IPS-18c (cell line): ENCODE measurements around the gene LYZ.
"Not testable (repeated sequence)": the region's sequence is repeated elsewhere in the genome, so short reads cannot be mapped to it uniquely, and the experiment has no call there.

Experiments
- H3K4me3 ChIP-seq: 2 replicates; pipeline ENCODE4 v1.7.0; 2013; ENCODE audit warnings: low read depth, mild to moderate bottlenecking, low read length, moderate library complexity; ENCODE audit not compliant: insufficient read depth
- H3K9me3 ChIP-seq: one replicate; pipeline ENCODE4 v1.6.1; 2013; ENCODE audit warnings: mild to moderate bottlenecking, low read length, moderate library complexity; ENCODE audit not compliant: control insufficient read depth, insufficient read depth

The LYZ gene

DNA sequence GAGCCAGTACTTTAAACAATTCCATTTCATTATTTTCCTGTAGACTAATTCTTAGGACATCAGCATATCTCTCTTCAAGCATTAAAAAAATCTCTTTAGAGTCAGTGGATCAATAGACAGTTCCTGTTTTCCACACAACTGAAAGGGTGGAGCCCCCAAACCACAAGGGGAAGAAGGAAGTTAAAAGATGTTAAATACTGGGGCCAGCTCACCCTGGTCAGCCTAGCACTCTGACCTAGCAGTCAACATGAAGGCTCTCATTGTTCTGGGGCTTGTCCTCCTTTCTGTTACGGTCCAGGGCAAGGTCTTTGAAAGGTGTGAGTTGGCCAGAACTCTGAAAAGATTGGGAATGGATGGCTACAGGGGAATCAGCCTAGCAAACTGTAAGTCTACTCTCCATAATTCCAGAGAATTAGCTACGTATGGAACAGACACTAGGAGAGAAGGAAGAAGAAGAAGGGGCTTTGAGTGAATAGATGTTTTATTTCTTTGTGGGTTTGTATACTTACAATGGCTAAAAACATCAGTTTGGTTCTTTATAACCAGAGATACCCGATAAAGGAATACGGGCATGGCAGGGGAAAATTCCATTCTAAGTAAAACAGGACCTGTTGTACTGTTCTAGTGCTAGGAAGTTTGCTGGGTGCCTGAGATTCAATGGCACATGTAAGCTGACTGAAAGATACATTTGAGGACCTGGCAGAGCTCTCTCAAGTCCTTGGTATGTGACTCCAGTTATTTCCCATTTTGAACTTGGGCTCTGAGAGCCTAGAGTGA, at the start of gene LYZ:
Gene LYZ, plus strand, starts transcription at position 220 of the 777 bp plus-strand sequence. Its CDS starts 28 bp downstream, at position 248.
- no peak within 1 kb of the TSS for H3K4me3 ChIP-seq
- H3K9me3 ChIP-seq = no peaks in the 10 kb centered on the region

DNA sequence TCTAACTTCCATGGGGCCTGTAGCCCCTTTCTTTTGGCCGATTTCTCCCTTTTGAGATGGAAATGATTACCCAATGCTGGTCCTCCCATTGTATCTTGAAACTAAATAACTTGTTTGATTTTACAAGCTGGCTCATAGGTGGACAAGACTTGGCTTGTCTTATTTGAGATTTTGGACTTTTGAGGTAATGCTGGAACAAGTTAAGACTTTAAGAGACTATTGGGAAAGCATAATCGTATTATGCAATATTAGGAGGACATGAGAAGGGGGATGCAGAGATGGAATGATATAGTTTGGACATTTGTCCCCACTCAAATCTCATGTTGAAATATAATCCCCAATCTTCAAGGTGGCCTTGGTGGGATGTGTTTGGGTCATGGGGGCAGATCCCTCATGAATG, 49.2 kb upstream of the LYZ start:
- Histone ChIP-seq H3K4me3 (no peak overlapping the region), H3K9me3 (no peaks in the 10 kb centered on the region)

- Histone ChIP-seq H3K4me3 (no peak overlapping the region), H3K9me3 (no peaks in the 10 kb centered on the region)
Observed at GRCh38 chr12:69304284-69304683, 43.9 kb upstream of the LYZ start.

DNA sequence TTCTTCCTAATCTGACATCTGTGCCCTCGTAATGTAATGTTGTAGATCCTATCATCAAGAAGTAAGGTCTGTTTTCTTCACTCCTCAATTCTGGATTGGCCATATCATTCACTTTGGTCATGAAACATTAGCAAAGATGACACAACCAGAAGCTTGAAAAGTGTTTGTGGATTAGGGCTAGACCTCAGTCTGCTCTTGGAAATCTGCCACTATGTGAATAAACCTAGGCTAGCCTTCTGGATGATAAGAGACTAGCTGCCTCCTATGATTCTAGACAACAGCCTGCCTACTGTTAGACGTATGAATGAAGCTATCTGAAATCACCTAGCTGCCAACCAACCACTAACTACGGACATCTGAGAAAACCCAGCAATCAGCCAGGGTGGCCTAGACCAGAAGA, 38.7 kb upstream of the LYZ start:
- H3K9me3 ChIP-seq = no peaks in the 10 kb centered on the region
- H3K4me3 ChIP-seq = no peak overlapping the region

GRCh38 chr12:69313209-69313608, 35.0 kb upstream of the LYZ start:
- H3K9me3 ChIP-seq = peaks cover 8% of the 10 kb centered on the region
- no peak overlapping the region for H3K4me3 ChIP-seq

DNA sequence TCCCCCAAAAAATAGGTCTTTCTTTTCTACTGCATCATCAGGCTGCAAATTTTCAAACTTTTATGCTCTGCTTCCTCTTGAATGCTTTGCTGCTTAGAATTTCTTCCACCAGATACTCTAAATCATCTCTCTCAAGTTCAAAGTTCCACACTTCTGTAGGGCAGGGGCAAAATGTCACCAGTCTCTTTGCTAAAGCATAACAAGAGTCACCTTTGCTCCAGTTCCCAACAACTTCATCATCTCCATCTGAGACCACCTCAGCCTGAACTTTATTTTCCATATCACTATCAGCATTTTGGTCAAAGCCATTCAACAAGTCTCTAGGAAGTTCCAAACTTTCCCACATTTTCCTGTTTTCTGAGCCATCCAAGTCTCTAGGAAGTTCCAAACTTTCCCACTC, 31.4 kb upstream of the LYZ start:
- not testable (repeated sequence) for H3K4me3 ChIP-seq, H3K9me3 ChIP-seq

GRCh38 chr12:69317233-69317632, 30.9 kb upstream of the LYZ start:
- not testable (repeated sequence) for H3K9me3 ChIP-seq

DNA sequence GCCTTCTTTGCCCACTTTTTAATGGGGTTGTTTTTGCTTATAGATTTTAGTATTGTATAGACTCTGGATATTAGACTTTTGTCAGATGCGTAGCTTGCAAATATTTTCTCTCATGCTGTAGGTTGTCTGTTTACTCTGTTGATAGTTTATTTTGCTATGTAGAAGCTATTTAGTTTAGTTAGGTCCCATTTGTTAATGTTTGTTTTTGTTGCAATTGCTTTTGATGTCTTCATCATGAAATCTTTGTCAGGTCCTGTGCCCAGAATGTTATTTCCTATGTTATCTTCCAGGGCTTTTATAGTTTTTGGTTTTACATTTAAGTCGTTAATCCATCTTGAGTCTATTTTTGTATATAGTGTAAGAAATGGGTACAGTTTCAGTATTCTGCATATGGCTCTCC, 30.0 kb upstream of the LYZ start:
- Histone ChIP-seq H3K4me3 (no peak overlapping the region), H3K9me3 (peaks cover 8% of the 10 kb centered on the region)

More at GRCh38 chr12:69317233-69317632, 30.9 kb upstream of the LYZ start:
- not testable (repeated sequence) for H3K4me3 ChIP-seq

DNA sequence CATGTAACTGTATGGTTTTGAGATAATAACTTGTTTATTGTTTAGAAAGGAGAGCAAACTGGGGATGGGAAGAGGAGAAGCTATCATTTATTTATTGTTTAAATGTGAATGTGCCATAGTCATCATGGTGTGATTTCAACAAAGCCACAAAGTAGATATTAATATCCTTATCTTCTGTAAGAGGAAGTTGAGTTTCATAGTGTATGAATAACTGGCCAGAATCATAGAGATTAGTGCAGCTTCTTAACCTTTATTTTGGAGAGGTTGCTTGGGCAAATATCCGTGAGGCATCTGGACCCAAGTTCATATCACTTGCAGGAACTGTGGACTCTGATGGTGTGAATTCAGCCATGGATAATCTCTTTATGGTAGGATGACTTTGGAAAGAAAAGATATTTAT, 26.8 kb upstream of the LYZ start:
- Histone ChIP-seq H3K4me3 (no peak overlapping the region), H3K9me3 (peaks cover 6% of the 10 kb centered on the region)

DNA sequence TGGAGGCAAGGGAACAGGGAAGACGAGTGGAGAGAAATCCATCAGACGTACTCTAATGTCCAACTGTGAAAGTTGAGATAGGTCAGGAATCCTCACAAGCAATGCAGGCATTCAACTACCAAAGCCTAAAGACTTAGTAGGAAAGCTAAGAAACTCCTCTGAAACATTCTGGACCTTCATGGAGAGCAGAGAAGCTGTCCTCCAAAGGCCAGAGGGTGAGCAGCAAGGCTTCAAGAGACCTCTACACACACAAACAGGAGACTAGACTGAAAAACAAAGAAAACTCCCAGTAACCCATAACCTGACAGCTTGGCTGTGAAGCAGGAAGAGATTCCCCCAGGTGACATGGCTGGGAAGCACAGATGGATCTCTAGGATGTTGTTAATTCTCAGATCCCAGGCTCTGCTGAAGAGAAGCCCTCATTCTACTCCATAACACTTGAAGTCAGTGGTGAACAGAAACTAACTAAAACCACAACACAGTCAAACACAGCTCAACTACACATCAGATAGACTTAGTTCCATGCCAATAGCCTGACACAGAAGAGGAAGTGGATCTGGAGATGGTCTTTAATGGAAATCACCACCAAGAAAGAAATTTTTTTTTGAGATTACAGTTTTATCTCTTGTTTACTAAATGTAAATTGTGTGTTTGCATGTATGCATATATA, 23.2 kb upstream of the LYZ start:
- Histone ChIP-seq H3K4me3 (no peak overlapping the region), H3K9me3 (no peaks in the 10 kb centered on the region)

GRCh38 chr12:69328426-69328825, 19.8 kb upstream of the LYZ start:
- no peak overlapping the region for H3K4me3 ChIP-seq
- H3K9me3 ChIP-seq = no peaks in the 10 kb centered on the region

- H3K4me3 ChIP-seq = no peak overlapping the region
- no peaks in the 10 kb centered on the region for H3K9me3 ChIP-seq
Observed at GRCh38 chr12:69329669-69330428, 18.3 kb upstream of the LYZ start.

DNA sequence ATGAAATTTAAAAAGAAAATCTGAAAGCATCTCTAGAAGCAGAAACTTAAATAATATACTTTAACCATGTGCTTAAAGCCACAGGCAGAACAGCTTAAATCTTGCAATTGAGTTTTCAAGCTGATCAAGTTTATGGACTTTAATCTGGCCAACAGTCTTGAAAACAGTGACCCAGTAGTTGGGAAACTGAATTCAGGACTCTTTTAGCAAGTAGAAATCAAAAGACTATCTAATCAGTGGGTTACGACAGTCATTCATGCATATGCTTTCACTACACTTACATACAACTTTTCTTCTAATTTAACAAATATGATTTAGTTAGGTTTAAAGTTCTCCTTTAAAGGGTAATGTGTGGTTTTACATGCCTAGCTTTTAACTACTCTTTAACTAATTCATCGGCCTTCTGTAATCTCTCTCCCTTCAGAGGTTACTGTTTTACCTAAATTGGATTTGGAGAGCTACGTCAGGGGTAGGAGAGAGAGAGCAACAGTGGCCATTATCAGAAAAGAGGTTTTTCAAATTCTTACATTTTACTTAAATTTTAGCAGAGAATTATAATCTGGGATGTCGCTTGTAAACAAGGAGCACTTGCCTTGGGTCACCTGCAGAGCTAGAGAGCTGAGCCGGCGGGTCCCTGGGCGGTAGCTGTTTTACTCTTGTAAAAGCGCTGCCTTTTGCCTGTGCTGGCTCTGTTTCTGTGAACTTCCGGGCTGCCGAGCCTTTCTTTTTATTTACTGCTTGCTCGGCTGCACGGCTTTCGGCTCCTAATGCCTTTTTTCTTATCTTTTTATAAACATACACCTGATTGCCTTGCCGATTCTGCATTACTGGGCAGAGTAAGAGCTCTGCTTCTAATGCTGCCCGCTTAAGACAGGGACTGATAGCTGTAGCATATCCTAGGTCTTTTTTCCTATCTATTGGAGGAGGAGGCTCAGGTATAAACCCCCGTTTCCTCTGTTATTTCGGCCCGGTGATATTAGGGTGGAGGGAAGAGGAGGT, 17.4 kb upstream of the LYZ start:
- Histone ChIP-seq H3K4me3 (peak overlapping the region; percentile 44), H3K9me3 (no peaks in the 10 kb centered on the region)

GRCh38 chr12:69331519-69331908, 16.7 kb upstream of the LYZ start:
- H3K4me3 ChIP-seq = peak overlapping the region; percentile 44; the same call in 1 of the 2 replicates
- H3K9me3 ChIP-seq = no peaks in the 10 kb centered on the region

GRCh38 chr12:69331909-69332684, 16.1 kb upstream of the LYZ start:
- no peak overlapping the region for H3K4me3 ChIP-seq
- no peaks in the 10 kb centered on the region for H3K9me3 ChIP-seq

- H3K4me3 ChIP-seq = no peak overlapping the region
- H3K9me3 ChIP-seq = no peaks in the 10 kb centered on the region
Observed at GRCh38 chr12:69332815-69333358, 15.3 kb upstream of the LYZ start.
